Adrenal gland (tissue), 5 donors: Measurements from ENCODE around the gene DKKL1.

Source experiments
- POLR2A ChIP-seq, 2 donors: fragments of 450-650 bp; IDR thresholded peaks; one replicate each; pipeline ENCODE4 v1.6.1; 2017; ENCODE audit warnings: antibody characterized with exemption in 2 of 2, mild to moderate bottlenecking in 2 of 2, moderate library complexity in 1 of 2
- TF ChIP-seq, protein P1 (sequence below), 6 experiments: fragments of 450-650 bp in 4 of 6; fragments of 200-600 bp in 2 of 6; sonication (generic) in 1 of 6; IDR thresholded peaks; 1 replicate in 5 of 6; 2 replicates in 1 of 6; pipeline versions ENCODE4 v1.5.1 to v1.8.0; 2016 to 2021; ENCODE audit warnings: antibody characterized with exemption in 6 of 6, mild to moderate bottlenecking in 2 of 6, moderate library complexity in 1 of 6
- donor health status: DM: no; HTN: no; CAD: no.

DNA sequence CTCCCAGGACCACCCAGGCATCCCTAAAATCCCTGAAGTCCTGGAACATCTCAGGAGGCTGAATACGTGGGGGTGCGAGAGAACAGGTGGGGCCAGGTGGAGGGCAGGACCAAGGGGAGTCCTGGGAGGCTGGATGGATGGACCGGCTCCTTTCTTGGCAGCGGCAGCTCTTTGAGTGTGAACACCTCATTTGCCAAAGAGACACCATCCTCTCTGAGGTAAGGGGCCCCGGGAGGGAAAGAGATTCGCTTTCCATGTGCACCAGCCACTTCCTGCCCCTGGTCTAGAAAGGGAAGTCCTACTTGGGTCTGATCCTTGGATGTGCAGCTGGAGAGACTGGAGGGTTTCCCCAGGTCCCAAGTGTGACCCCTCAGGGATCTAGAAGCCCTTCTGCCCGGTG lies 43.4 kb downstream of the DKKL1 start:
- TF ChIP-seq, protein P1, sequence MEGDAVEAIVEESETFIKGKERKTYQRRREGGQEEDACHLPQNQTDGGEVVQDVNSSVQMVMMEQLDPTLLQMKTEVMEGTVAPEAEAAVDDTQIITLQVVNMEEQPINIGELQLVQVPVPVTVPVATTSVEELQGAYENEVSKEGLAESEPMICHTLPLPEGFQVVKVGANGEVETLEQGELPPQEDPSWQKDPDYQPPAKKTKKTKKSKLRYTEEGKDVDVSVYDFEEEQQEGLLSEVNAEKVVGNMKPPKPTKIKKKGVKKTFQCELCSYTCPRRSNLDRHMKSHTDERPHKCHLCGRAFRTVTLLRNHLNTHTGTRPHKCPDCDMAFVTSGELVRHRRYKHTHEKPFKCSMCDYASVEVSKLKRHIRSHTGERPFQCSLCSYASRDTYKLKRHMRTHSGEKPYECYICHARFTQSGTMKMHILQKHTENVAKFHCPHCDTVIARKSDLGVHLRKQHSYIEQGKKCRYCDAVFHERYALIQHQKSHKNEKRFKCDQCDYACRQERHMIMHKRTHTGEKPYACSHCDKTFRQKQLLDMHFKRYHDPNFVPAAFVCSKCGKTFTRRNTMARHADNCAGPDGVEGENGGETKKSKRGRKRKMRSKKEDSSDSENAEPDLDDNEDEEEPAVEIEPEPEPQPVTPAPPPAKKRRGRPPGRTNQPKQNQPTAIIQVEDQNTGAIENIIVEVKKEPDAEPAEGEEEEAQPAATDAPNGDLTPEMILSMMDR (IDR thresholded peaks at IDR 0.05) = no peak
- no peak for TF ChIP-seq POLR2A (IDR thresholded peaks at IDR 0.05)
